K562 (cell line): ENCODE measurements around the gene PPDPF. TPM values are rescaled to one million over a fixed set of nuclear protein-coding genes. Genes with fewer than 3 reads are reported as not detected.

ENCODE experiments used
- ATAC-seq: fragments of 200-7000 bp; cut with Tn5 transposase; 3 replicates; pipeline ENCODE4 v1.9.1; 2020; ENCODE audit warnings: moderate library complexity
- BruUV-seq: library from RNA; stranded (reverse); fragments of 400-500 nt; replicated peaks from 2 replicates; lab custom pipeline; 2021; lab: Mats Ljungman, UMichigan
- CTCF ChIA-PET: fragments of 300-600 bp; formaldehyde crosslinking; extraction: SDS; loops from one replicate; lab custom pipeline; 2021; ENCODE audit warnings: low intra/inter-chr PET ratio; lab: Yijun Ruan, JAX
- POLR2A ChIA-PET: fragments of 300-600, 350-650 bp; sonication (Branson Sonifier 250); formaldehyde crosslinking; extraction: SDS; loops from one replicate; lab custom pipeline; 2021; ENCODE audit warnings: antibody characterized with exemption, inconsistent platforms; lab: Yijun Ruan, JAX
- DNase-seq, 4 experiments: peaks; one replicate each; pipeline versions ENCODE4 v3.0.0 to v3.0.0-alpha.2; 2011 to 2018; ENCODE audit warnings: low spot score in 3 of 4, mixed read lengths in 3 of 4; ENCODE audit errors: extremely low read depth in 1 of 4
- FAIRE-seq: peaks from 2 replicates; lab custom pipeline; 2011; peaks lifted over from hg19 to GRCh38; lab: Jason Lieb, UNC
- H2AFZ ChIP-seq: 2 replicates; pipeline ENCODE4 v1.6.0; 2011; ENCODE audit warnings: low read depth, low read length, control low read depth, inconsistent platforms
- H3K27ac ChIP-seq: fragments of 200-600 bp; 3 replicates; pipeline ENCODE4 v1.8.0; 2011; ENCODE audit warnings: low read depth, mild to moderate bottlenecking, control low read depth, inconsistent platforms, low read length, moderate library complexity, mixed read lengths; ENCODE audit errors: extremely low read depth
- H3K27me3 ChIP-seq, 2 experiments: fragments of 300-600 bp in 1 of 2; 2 replicates in 1 of 2; 3 replicates in 1 of 2; pipeline versions ENCODE4 v1.6.0 to v1.8.0; 2011; ENCODE audit warnings: inconsistent platforms in 2 of 2, low read length in 2 of 2, mild to moderate bottlenecking in 1 of 2, mixed read lengths in 1 of 2, moderate library complexity in 1 of 2; ENCODE audit not compliant: control insufficient read depth in 2 of 2, insufficient read depth in 2 of 2
- H3K36me3 ChIP-seq: fragments of 300-600 bp; 3 replicates; pipeline ENCODE4 v1.8.0; 2011; ENCODE audit warnings: mild to moderate bottlenecking, low read length, inconsistent platforms; ENCODE audit not compliant: control insufficient read depth, insufficient read depth
- H3K4me1 ChIP-seq, 2 experiments: fragments of 200-600 bp in 1 of 2; replicated peaks in 1 of 2; 2 replicates in 1 of 2; 3 replicates in 1 of 2; pipeline versions ENCODE4 v1.5.1 to v1.8.0; 2011; ENCODE audit warnings: inconsistent platforms in 2 of 2, low read length in 2 of 2, mild to moderate bottlenecking in 1 of 2, mixed read lengths in 1 of 2, moderate library complexity in 1 of 2; ENCODE audit not compliant: control insufficient read depth in 2 of 2, insufficient read depth in 2 of 2
- H3K4me2 ChIP-seq: 2 replicates; pipeline ENCODE4 v1.6.1; 2011; ENCODE audit warnings: low read length, control low read depth, inconsistent platforms, mixed read lengths; ENCODE audit not compliant: insufficient read depth
- H3K4me3 ChIP-seq: fragments of 200-600 bp; sonication (generic), shearing (Covaris generic); 2 replicates; pipeline ENCODE4 v1.5.1; 2016; ENCODE audit warnings: control low read depth, inconsistent platforms
- H3K79me2 ChIP-seq: fragments of 200-600 bp; 3 replicates; pipeline ENCODE4 v1.8.0; 2011; ENCODE audit warnings: low read length, inconsistent platforms; ENCODE audit not compliant: control insufficient read depth, insufficient read depth
- H3K9ac ChIP-seq, 2 experiments: 2 replicates each; pipeline versions ENCODE4 v1.6.0 to v1.6.1; 2011; ENCODE audit warnings: low read depth in 2 of 2, low read length in 2 of 2, control low read depth in 1 of 2, inconsistent platforms in 1 of 2, mild to moderate bottlenecking in 1 of 2, mixed read lengths in 1 of 2; ENCODE audit not compliant: insufficient read depth in 1 of 2
- H3K9me1 ChIP-seq: one replicate; pipeline ENCODE4 v1.6.0; 2011; ENCODE audit warnings: inconsistent platforms, mild to moderate bottlenecking, low read length, moderate library complexity; ENCODE audit not compliant: control insufficient read depth, insufficient read depth
- H3K9me3 ChIP-seq: replicated peaks from 2 replicates; pipeline ENCODE4 v1.5.1; 2011; ENCODE audit warnings: low read depth, low read length, inconsistent platforms; ENCODE audit not compliant: control insufficient read depth, insufficient read depth
- H4K20me1 ChIP-seq: replicated peaks from 2 replicates; pipeline ENCODE4 v1.6.1; 2011; ENCODE audit warnings: low read length, inconsistent platforms, mixed read lengths; ENCODE audit not compliant: control insufficient read depth, insufficient read depth
- KDM1A ChIP-seq, 2 experiments: fragments of 450-650 bp; IDR thresholded peaks; 2 replicates each; pipeline ENCODE4 v1.6.1; 2016; ENCODE audit warnings: mild to moderate bottlenecking in 2 of 2
- SIN3A ChIP-seq, 2 experiments: fragments of 150-350 bp in 1 of 2; IDR thresholded peaks; 2 replicates each; pipeline ENCODE4 v1.6.1; 2011 to 2016; ENCODE audit warnings: borderline replicate concordance in 2 of 2, low read depth in 2 of 2, low read length in 2 of 2, mild to moderate bottlenecking in 2 of 2, moderate library complexity in 2 of 2; ENCODE audit not compliant: control insufficient read depth in 1 of 2
- TEAD1 ChIP-seq, 2 experiments: fragments of 450-650 bp in 1 of 2; sonication (generic) in 1 of 2; formaldehyde crosslinking; IDR thresholded peaks; 2 replicates each; pipeline versions ENCODE4 v1.4.0 to v1.8.0; 2020 to 2022; ENCODE audit warnings: mild to moderate bottlenecking in 2 of 2, missing genetic modification reagents in 1 of 2
- ZNF197 ChIP-seq: fragments of 200-800 bp; sonication (Bioruptor generic); IDR thresholded peaks from 2 replicates; pipeline ENCODE4 v1.6.1; 2016; ENCODE audit warnings: low read depth, missing genetic modification characterization, missing compliant biosample characterization
- WGBS: fragments of 100-300 bp; shearing (Covaris generic); methylation state at CpG from one replicate; pipeline ENCODE4 v1.1.6; 2016; ENCODE audit warnings: low coverage, mixed read lengths; ENCODE audit not compliant: insufficient coverage; ENCODE audit errors: missing lambda C conversion rate; 5-methylcytosine and 5-hydroxymethylcytosine counted together
- in situ Hi-C: fragments of 300-500 bp; cut with MboI; formaldehyde crosslinking; loops from 4 replicates; pipeline ENCODE4 v1.15.0; 2018; ENCODE audit warnings: inconsistent platforms, mixed read lengths
- intact Hi-C: fragments of 100-400 bp; cut with micrococcal nuclease; formaldehyde crosslinking; loops from 2 replicates; pipeline ENCODE4 v1.14.2; 2022
- polyA plus RNA-seq, 8 experiments: library from polyadenylated mRNA; depleted of rRNA in 4 of 8; stranded (reverse) in 5 of 8; unstranded in 3 of 8; fragments of >200 nt; fragmentation: Nextera tagmentation in 2 of 8; fragmentation: Illumina TruSeq in 1 of 8; extraction: Ambion mirVana in 2 of 8; extraction: Trizol in 1 of 8; gene quantifications; 2 replicates each; pipeline versions ENCODE4 v1.2.1 to v1.2.3, GENCODE V29; 2011 to 2014; ENCODE audit warnings: inconsistent platforms in 1 of 8, missing spikeins in 1 of 8
- total RNA-seq, 7 experiments: library from RNA; depleted of rRNA in 6 of 7; stranded (reverse); fragments of >200 nt in 6 of 7; fragmentation: Illumina TruSeq in 2 of 7; extraction: Trizol in 2 of 7; gene quantifications; 2 replicates each; pipeline versions ENCODE4 v1.2.1 to v1.2.3, GENCODE V29; 2011 to 2021; ENCODE audit warnings: low replicate concordance in 1 of 7
- TF ChIP-seq, protein P1 (sequence below), 2 experiments: fragments of 250-450 bp in 1 of 2; fragments of 450-650 bp in 1 of 2; sonication (Bioruptor Pico) in 1 of 2; IDR thresholded peaks; 2 replicates each; pipeline versions ENCODE4 v1.6.1 to v1.8.0; 2016 to 2021; ENCODE audit warnings: mild to moderate bottlenecking in 2 of 2, moderate library complexity in 2 of 2, missing compliant biosample characterization in 1 of 2, missing genetic modification characterization in 1 of 2
- TF ChIP-seq, protein P2 (sequence below): fragments of 250-450 bp; sonication (Bioruptor Pico); IDR thresholded peaks from 2 replicates; pipeline ENCODE4 v1.5.1; 2021; ENCODE audit warnings: mild to moderate bottlenecking
- TF ChIP-seq, protein P3 (sequence below): fragments of 450-650 bp; IDR thresholded peaks from 2 replicates; pipeline ENCODE4 v1.6.1; 2017; ENCODE audit warnings: antibody characterized with exemption, mild to moderate bottlenecking

The PPDPF gene
- total and polyA plus RNA-seq, 9 of the 15 experiments (the other 6 are each of a cell fraction or from before 2014, with no cell fraction given) = 0.77 to 233 (median 10.5) TPM

DNA sequence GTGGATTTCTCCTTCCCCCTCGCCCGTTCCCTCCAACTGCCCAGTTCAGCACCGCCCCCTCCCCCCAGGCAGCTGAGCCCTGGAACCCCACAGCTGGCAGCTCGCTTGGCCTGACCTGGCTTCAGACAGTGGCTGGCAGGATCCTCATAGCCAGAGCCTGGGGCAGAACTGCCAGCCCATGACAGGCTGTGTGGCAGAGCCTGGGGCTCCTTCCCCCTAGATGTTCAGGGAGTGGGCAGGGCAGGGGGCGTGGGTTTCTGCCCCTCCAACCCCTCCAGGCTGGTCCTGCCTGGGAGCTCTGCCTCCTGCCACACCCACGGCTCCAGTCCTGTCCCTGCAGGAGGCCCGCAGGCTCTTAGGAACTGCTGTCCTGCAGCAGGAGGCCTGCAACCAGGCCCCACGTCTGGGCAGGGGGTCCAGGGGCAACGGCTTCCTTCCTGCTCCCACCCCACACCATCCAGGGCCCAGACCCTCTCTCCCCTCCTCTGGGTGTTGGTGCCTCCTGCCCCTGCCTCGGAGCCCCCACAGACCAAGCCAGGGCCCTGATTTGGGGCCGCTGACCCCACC is 38.5 kb upstream of the PPDPF start:
- POLR2A ChIA-PET = interaction anchor here (0.6 kb wide), 2 partner anchors 12 to 116 kb away, joined by 4 read pairs; no protein-coding TSS in a partner anchor
- H2AFZ ChIP-seq = no peak overlapping the region
- ATAC-seq = no peak
- TF ChIP-seq, protein P1, sequence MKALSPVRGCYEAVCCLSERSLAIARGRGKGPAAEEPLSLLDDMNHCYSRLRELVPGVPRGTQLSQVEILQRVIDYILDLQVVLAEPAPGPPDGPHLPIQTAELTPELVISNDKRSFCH (CRISPR knock-in tag; IDR thresholded peaks at IDR 0.05) = no peak
- TF ChIP-seq, protein P1 (tag; IDR thresholded peaks at IDR 0.05) = no peak
- TF ChIP-seq TEAD1 (CRISPR knock-in tag; IDR thresholded peaks at IDR 0.05) (no peak), SIN3A (IDR thresholded peaks at IDR 0.05; ENCODE audit: borderline replicate concordance in 2 of 2, control insufficient read depth in 1 of 2, low read depth in 2 of 2, low read length in 2 of 2) (no peak), KDM1A (IDR thresholded peaks at IDR 0.05) (no peak), ZNF197 (CRISPR knock-in tag) (no peak)
- TF ChIP-seq, protein P2, sequence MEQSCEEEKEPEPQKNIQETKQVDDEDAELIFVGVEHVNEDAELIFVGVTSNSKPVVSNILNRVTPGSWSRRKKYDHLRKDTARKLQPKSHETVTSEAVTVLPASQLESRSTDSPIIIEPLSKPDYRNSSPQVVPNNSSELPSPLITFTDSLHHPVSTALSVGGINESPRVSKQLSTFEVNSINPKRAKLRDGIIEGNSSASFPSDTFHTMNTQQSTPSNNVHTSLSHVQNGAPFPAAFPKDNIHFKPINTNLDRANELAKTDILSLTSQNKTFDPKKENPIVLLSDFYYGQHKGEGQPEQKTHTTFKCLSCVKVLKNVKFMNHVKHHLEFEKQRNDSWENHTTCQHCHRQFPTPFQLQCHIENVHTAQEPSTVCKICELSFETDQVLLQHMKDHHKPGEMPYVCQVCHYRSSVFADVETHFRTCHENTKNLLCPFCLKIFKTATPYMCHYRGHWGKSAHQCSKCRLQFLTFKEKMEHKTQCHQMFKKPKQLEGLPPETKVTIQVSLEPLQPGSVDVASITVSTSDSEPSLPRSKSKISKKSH = no peak
- TF ChIP-seq, protein P3, sequence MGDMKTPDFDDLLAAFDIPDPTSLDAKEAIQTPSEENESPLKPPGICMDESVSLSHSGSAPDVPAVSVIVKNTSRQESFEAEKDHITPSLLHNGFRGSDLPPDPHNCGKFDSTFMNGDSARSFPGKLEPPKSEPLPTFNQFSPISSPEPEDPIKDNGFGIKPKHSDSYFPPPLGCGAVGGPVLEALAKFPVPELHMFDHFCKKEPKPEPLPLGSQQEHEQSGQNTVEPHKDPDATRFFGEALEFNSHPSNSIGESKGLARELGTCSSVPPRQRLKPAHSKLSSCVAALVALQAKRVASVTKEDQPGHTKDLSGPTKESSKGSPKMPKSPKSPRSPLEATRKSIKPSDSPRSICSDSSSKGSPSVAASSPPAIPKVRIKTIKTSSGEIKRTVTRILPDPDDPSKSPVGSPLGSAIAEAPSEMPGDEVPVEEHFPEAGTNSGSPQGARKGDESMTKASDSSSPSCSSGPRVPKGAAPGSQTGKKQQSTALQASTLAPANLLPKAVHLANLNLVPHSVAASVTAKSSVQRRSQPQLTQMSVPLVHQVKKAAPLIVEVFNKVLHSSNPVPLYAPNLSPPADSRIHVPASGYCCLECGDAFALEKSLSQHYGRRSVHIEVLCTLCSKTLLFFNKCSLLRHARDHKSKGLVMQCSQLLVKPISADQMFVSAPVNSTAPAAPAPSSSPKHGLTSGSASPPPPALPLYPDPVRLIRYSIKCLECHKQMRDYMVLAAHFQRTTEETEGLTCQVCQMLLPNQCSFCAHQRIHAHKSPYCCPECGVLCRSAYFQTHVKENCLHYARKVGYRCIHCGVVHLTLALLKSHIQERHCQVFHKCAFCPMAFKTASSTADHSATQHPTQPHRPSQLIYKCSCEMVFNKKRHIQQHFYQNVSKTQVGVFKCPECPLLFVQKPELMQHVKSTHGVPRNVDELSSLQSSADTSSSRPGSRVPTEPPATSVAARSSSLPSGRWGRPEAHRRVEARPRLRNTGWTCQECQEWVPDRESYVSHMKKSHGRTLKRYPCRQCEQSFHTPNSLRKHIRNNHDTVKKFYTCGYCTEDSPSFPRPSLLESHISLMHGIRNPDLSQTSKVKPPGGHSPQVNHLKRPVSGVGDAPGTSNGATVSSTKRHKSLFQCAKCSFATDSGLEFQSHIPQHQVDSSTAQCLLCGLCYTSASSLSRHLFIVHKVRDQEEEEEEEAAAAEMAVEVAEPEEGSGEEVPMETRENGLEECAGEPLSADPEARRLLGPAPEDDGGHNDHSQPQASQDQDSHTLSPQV = no peak

More for the DNA sequence above, 38.5 kb upstream of the PPDPF start:
- Histone ChIP-seq H3K27ac (no peak overlapping the region), H3K4me2 (no peak overlapping the region), H3K4me1 (peaks cover 0 to 34% of the 10 kb centered on the region in 2 experiments; a peak in 2 of 5 replicates), H3K9ac (no peak overlapping the region), H3K4me3 (no peak overlapping the region), H4K20me1 (0 out of 2 replicates have a peak, but pooled peaks cover 18% of the 10 kb centered on the region), H3K27me3 (peaks cover 24 to 60% of the 10 kb centered on the region in 2 experiments; a peak in 4 of 5 replicates), H3K9me3 (no peaks in the 10 kb centered on the region), H3K36me3 (no peaks in the 10 kb centered on the region), H3K79me2 (no peaks in the 10 kb centered on the region), H3K9me1 (no peaks in the 10 kb centered on the region)
- CTCF ChIA-PET = no interaction called here
- no TSS peak for BruUV-seq
- FAIRE-seq (no peak), DNase-seq (no peak)
- WGBS = 2% methylated on average over 9 of the region's 11 CpGs
- in situ Hi-C loops (no loop called here), intact Hi-C loops (no loop called here)
